Naive thymus-derived CD8-positive, alpha-beta T cell (primary cell): Measurements from ENCODE around the gene ZNF571. TPM values are rescaled to one million over a fixed set of nuclear protein-coding genes. Genes with fewer than 3 reads are reported as not detected.

Source experiments
- ATAC-seq, 2 donors: fragments of 150-1000 bp; cut with Tn5 transposase in 1 of 2; sonication (Bioruptor Pico), chemical (Tn5 transposase) in 1 of 2; 1 replicate in 1 of 2; 2 replicates in 1 of 2; pipeline ENCODE4 v1.10.0; 2021; ENCODE audit warnings: mild to moderate bottlenecking in 2 of 2, moderate library complexity in 2 of 2
- POLR2A ChIA-PET: fragments of 350-600 bp; sonication (Branson Sonifier 250); formaldehyde crosslinking; loops from one replicate; lab custom pipeline; 2021; ENCODE audit warnings: antibody characterized with exemption; lab: Charles Lee
- DNase-seq, 10 donors: peaks; one replicate each; pipeline versions ENCODE4 v3.0.0 to v3.0.0-alpha.2; 2020 to 2022
- H3K27ac Mint-ChIP-seq, 10 donors: one replicate each; pipeline ENCODE4 v1.8.0; 2020 to 2022; ENCODE audit warnings: mild to moderate bottlenecking in 10 of 10, mixed read lengths in 10 of 10, moderate library complexity in 4 of 10, inconsistent platforms in 1 of 10
- H3K27me3 Mint-ChIP-seq, 5 donors: one replicate each; pipeline ENCODE4 v1.8.0; 2021 to 2022; ENCODE audit warnings: mixed read lengths in 5 of 5
- H3K36me3 Mint-ChIP-seq, 3 donors: one replicate each; pipeline ENCODE4 v1.8.0; 2020 to 2022; ENCODE audit warnings: mixed read lengths in 3 of 3, mild to moderate bottlenecking in 2 of 3, inconsistent platforms in 1 of 3
- H3K4me1 Mint-ChIP-seq, 4 donors: one replicate each; pipeline ENCODE4 v1.8.0; 2021 to 2022; ENCODE audit warnings: mixed read lengths in 4 of 4
- H3K4me3 Mint-ChIP-seq, 10 donors: one replicate each; pipeline ENCODE4 v1.8.0; 2020 to 2022; ENCODE audit warnings: mild to moderate bottlenecking in 10 of 10, mixed read lengths in 10 of 10, moderate library complexity in 6 of 10, inconsistent platforms in 1 of 10
- H3K9me3 Mint-ChIP-seq, 9 donors: one replicate each; pipeline ENCODE4 v1.8.0; 2020 to 2022; ENCODE audit warnings: mixed read lengths in 9 of 9, mild to moderate bottlenecking in 3 of 9, inconsistent platforms in 1 of 9, moderate library complexity in 1 of 9
- polyA plus RNA-seq, 3 donors: library from polyadenylated mRNA; unstranded; fragments of 300-500 nt; fragmentation: Illumina TruSeq; gene quantifications; one replicate each; pipeline ENCODE4 v1.2.3, GENCODE V29; 2021
- total RNA-seq, 8 experiments: library from RNA in 2 of 8; stranded (reverse) in 2 of 8; gene quantifications; one replicate each; pipeline ENCODE4 v1.2.3 and lab custom pipeline; 2021 to 2026

ZNF571 gene
- total and polyA plus RNA-seq, 5 experiments from 2014 or later, result 5.5 to 13.0 (median 10.6) TPM

GRCh38 chr19:37537391-37537947 lies 57.1 kb downstream of the ZNF571 start:
- Mint-ChIP-seq H3K36me3 (peaks cover 40 to 65% (median 48%) of the 10 kb centered on the region in 3 donors), H3K27ac (no peak overlapping the region), H3K27me3 (no peaks in the 10 kb centered on the region), H3K9me3 (peaks cover 18 to 93% (median 41%) of the 10 kb centered on the region in 9 donors), H3K4me3 (no peak overlapping the region), H3K4me1 (no peaks in the 10 kb centered on the region)
- POLR2A ChIA-PET, result no interaction called here
- ATAC-seq (no peak), DNase-seq (no peak)

GRCh38 chr19:37519890-37520289 lies 74.7 kb downstream of the ZNF571 start:
- no peak overlapping the region for H3K27ac Mint-ChIP-seq

More at GRCh38 chr19:37519890-37520289, 74.7 kb downstream of the ZNF571 start:
- POLR2A ChIA-PET, result no interaction called here
- Mint-ChIP-seq H3K4me3 (no peak overlapping the region), H3K9me3 (peaks cover 2 to 92% (median 38%) of the 10 kb centered on the region in 9 donors), H3K27me3 (no peaks in the 10 kb centered on the region), H3K36me3 (peaks cover 51 to 86% (median 78%) of the 10 kb centered on the region in 3 donors), H3K4me1 (no peaks in the 10 kb centered on the region)
- DNase-seq (no peak), ATAC-seq (no peak)

Other genes starting within 250 kb of the ZNF571 start
- 10 to 100 TPM; 10.9 to 15.1 TPM for gene ZNF527, start 223.7 kb downstream of the ZNF571 start, total RNA-seq
- gene ZNF527, start 223.7 kb downstream of the ZNF571 start, polyA plus RNA-seq, result 10 to 100 TPM in 2 of 3 donors, 1 to 10 TPM in 1; 8.7 to 13.1 (median 10.9) TPM
- 10 to 100 TPM; 16.0 to 20.9 TPM for gene ZNF569, start 127.3 kb downstream of the ZNF571 start, total RNA-seq
- 1 to 10 TPM; 3.0 to 6.6 (median 6.5) TPM for gene ZNF569, start 127.3 kb downstream of the ZNF571 start, polyA plus RNA-seq
- 10 to 100 TPM; 11.5 to 11.6 TPM for gene ZNF570, start 125.4 kb downstream of the ZNF571 start, total RNA-seq
- 1 to 10 TPM; 3.8 to 5.0 (median 4.1) TPM for gene ZNF570, start 125.4 kb downstream of the ZNF571 start, polyA plus RNA-seq
- gene ZNF793, start 87.9 kb downstream of the ZNF571 start, total RNA-seq, result 10 to 100 TPM; 15.4 to 17.1 TPM
- gene ZNF793, start 87.9 kb downstream of the ZNF571 start, polyA plus RNA-seq, result 1 to 10 TPM; 2.7 to 4.4 (median 2.8) TPM
- 10 to 100 TPM; 19.1 to 21.3 TPM for gene ZNF540, start 84 bp upstream of the ZNF571 start, total RNA-seq
- 1 to 10 TPM; 6.6 to 9.1 (median 9.0) TPM for gene ZNF540, start 84 bp upstream of the ZNF571 start, polyA plus RNA-seq
- 10 to 100 TPM; 16.8 to 22.0 TPM for gene ZFP30, start 60.7 kb upstream of the ZNF571 start, total RNA-seq
- gene ZFP30, start 60.7 kb upstream of the ZNF571 start, polyA plus RNA-seq, result 1 to 10 TPM; 2.3 to 2.9 (median 2.7) TPM
- gene ZNF607, start 125.0 kb upstream of the ZNF571 start, total RNA-seq, result 10 to 100 TPM; 12.2 TPM
- gene ZNF607, start 125.0 kb upstream of the ZNF571 start, polyA plus RNA-seq, result 1 to 10 TPM; 1.9 to 7.9 (median 3.7) TPM
- gene ZNF573, start 184.8 kb upstream of the ZNF571 start, total RNA-seq, result 10 to 100 TPM; 31.1 to 37.8 TPM
- 10 to 100 TPM in 2 of 3 donors, 1 to 10 TPM in 1; 6.7 to 14.0 (median 13.6) TPM for gene ZNF573, start 184.8 kb upstream of the ZNF571 start, polyA plus RNA-seq